HG03139 (cell line): ENCODE results near the gene SCUBE3.

ENCODE experiments used
- ATAC-seq: cut with Tn5 transposase; IDR thresholded peaks from one replicate; pipeline ENCODE4 v1.9.1; 2021; ENCODE audit not compliant: unreplicated experiment

The SCUBE3 gene

DNA sequence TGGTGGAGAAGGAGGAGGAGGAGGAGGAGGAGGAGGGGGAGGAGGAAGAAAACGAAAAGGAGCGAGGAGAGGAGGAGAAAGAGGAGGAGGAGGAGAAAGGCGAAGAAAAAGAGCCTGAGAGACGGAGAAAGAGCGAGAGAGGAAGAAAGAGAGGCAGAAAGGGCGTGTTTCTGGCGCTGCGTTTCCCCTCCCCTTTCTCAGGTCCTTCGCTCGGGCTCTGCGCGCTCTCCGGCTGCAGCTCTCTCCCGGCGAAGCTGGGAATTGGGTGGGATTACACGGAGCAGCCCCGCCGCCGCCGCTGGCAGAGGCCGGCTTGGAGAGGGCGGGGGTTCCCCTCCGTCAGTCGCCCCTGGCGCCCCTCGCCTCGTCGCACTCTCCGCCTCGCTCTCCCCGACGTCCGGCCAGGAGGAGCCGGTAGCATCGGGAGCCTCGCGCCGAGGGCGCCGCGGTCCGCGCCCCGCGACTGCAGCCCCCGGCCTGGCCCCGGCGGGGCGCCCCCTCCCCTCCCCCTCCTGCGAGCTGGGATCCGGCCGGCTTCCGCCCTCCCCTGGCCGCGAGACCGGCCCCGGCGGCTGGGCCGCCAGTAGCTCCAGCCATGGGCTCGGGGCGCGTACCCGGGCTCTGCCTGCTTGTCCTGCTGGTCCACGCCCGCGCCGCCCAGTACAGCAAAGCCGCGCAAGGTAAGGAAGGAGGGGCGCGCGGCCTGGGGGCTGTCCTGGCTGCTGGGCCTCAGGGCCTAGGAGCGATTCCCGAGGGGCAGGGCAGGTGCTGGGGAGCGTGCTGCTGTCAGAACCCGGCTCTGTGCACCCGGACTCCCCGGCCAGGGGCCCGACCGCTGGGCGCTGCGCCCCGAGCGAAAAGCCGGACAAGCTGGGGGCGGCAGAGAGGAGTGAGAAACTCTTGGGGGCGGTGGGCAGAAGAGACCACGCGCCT lies at the start of gene SCUBE3:
Gene SCUBE3 (plus strand): TSS at position 133 of the 933 bp plus-strand sequence. CDS start 463 bp downstream, at position 596.
- no peak for ATAC-seq

DNA sequence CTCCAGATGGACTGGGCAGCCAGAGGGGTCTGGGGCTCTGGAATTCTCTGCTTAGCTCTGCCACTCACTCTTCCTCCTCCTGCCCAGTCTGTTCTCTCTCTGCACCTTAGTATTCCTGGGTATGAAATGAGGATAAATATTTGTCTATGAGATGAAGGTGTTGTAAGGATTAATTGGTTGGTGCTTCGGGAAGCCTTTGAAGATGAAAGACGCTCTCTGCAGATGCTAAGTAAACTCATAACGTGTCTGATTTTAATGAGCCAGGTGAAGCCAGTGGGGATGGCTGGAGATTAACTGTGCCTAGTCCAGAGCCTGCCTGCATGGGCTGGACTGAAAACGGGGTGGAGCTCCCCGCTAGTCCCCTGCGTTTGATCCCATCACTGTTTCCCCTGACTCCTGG lies 49.5 kb upstream of the SCUBE3 start:
- ATAC-seq, result no peak

DNA sequence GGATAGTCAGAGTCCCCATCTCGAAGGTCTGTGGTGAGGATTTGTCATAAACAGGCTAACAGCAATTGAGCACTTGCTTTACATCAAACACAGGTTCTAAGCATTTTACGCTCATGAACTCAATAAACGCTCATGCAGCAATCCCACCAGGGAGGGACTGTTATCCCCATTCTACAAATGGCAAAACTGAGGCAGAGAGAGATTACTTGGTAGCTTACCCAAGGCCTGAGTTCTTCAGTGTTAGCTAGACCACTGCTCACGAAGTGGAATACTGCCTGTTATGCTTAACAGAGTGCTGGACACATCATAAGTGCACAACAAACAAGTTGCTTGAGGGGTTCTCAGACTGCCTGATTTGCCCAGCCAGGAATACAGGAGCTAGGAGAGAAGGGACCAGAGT lies 48.9 kb upstream of the SCUBE3 start:
- no peak for ATAC-seq

DNA sequence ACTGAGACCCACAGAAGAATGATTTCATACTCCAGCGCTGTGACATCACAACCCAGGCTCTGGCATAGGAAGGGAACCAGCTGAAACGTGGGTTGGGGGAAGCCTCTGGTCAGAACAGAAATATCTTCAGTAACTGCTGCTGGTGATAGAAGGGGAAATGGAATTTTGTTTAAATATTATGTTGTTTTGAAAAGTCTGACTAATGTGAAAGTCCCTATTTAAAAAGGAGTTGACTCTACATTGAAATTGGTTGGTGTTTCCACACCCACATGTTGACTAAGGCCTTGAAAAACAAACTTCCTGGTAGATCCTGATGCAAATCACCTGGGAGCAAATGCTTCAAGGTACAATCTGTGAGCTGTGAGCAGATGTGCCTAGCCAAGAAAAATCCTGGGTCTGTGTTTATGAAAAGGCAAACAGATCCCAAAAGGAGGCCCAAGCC lies 48.1 kb upstream of the SCUBE3 start:
- ATAC-seq, result no peak

DNA sequence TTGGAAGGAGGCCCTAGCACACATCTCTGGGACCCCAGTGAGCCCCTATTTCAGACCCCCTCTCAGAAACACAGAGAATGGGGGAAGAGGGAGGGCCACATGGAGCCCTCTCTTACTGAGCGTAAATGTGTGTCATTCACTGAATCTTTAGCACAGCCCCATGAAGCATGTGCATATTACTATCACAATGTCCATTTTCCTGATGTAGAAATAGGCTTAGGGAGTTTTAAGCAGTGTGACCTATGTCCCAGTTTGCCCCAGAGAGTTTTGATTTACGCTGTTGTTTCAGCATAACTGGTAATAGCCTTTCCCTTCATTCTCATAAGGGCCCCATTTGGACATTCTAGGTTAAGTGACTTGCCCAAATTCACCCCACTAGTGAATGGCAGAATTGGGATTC lies 47.6 kb upstream of the SCUBE3 start:
- ATAC-seq, result no peak

DNA sequence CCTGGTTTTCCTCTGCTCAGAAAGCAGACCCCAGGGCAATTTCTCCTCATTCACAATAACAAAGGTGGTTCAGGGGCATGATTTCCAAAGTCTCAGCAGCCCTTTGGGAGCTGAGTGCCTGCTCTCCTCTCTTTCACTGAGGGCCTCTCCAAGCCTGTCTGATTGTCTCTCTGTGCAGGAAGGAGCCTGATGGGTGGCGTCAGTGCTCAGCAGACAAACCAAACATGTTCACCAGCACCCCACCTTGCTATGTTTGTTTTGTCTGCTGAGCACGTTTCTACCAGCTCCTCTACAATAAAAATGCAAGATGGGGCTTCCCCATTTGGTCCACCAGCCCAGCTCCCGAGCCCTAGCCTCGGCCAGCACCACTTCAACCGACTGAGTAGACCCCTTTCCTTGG lies 47.2 kb upstream of the SCUBE3 start:
- ATAC-seq, result no peak

DNA sequence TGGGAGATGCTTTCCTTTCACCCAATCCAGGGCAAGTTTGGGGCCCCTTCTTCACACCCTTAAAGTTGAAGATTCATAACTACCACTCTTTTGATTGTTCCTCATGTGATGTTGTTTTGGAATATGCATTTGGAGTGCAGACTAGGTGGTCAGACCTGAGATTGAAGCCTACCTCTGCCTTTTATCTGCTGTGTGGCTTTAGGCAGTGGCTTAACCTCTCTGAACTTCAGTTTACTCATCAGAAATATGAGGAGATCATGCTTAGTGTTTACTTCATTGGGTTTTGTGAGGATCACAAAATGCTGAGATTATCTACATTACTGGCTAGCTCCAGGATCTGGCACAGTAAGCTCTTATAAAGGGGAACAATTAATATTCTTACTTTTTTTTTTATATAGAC lies 46.3 kb upstream of the SCUBE3 start:
- ATAC-seq, result no peak

DNA sequence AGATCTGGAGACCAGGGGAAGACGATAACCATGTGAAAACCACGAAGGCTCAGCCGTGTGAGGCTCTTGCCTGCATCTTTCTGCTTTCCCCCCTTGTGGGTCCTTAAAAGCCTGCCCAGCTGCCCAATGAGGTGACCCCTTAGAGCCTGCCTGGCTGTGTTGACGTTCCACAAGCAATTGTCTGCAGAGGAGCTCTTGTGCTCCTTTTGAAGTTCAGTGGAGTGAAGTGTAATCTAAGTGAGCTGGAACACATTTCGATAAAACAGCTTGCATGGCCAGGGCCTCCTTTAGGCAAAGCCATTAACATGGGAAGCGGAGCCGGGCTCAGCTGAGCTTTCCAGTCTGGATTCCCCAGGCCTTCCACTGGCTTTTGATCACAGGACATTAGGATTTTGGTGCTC lies 45.3 kb upstream of the SCUBE3 start:
- ATAC-seq, result no peak

DNA sequence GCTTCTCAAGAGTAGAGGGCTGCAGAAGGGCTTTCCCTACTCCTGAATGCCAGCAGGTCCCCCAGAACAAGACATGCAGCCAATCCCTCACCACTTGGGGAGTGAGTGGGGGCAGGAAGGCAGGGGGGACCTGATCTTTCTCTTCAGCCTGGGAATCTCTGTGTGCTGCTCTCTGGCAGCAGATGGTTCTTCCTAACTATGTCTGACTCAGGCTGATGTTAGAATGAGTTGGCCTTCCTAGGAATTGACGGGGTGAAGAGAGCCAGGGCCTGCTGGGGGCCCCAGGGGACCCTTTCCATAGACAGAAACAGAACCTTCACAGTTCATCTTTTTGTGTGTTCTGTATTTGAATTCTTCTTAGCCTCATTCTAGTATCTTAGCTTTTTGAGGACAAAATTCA lies 43.6 kb upstream of the SCUBE3 start:
- no peak for ATAC-seq

DNA sequence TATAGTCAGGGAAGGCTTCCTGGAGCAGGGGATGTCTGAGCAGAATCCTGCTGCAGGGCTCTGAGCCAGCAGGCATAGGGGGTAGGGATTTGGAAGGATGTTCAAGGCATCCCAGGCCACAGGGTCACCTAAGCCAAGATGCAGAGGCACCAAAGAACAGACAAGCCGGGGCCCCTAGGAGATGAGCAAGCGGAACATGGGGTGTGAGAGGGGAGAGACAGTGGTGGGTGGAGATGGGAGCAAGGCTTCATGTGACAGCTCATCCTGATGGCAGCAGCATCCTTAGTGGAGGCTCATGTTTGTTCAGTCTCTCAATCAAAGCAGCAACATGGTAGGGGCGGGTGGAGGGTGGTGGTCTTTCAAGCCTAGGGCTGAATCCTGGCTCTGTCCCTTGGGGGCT lies 42.9 kb upstream of the SCUBE3 start:
- ATAC-seq, result no peak

DNA sequence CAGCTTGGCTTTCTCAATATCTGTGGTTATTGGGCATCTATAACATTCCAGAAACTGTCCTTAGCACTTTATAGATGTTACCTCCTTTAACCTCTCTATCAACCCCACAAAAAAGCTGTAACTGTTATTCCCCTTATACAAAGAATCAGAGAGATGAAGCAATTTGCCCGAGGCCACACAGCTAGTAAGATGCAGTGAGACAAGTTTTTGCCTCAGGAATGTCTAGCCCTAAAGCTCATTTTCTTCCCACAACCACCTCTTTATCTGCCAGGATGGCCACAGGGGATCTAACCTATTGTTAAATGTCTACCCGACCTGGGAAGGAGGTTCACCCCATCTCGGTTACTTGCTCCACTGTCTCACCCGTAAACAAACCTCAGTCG lies 40.7 kb upstream of the SCUBE3 start:
- ATAC-seq, result no peak

DNA sequence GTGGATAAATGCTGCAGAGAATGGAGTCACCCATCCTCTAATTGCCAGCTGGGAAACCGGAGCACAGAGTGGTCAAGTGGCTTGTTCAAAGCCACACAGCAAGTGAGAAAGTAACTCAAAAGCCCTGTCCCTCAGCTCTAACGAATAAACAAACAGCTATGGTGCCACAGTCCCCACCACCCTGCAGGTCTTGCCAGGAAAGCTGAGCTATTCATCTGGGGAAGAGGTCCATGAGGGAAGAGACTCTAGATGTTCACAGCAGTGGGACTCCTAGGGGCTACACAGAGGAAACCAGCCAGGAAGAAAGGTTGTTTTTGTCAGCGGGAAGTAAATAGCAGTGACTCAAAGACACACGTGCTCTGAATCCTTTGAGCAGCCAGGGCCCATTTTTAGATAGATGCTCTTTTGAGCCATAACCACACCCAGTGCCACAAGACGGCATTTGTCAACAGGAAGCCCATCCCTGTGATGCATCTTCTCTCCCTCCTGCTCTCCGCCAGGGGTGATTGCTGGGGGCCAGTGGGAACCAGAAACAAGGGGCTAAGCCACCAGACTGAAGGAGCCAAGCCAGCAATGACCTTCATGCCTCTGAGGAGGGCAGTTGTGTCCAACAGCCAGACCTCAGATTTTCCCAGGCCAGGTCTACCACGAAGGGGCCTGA lies 40.2 kb upstream of the SCUBE3 start:
- no peak for ATAC-seq

DNA sequence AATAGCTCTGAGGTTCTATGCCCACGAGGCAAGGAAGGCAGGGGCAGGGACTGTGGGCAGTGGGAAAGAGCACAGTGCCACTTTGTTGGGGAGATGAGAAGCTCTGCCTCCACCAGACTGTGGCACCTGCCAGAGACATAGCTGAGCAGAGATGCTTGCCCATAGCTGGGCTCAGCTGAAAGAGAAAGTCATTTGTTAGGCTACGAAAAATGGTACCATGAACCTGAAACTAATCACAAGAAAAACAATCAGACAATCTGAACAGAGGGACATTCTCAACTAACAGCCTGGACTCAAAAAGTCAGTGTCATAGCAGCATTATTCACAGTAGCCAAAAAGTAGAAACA lies 39.7 kb upstream of the SCUBE3 start:
- no peak for ATAC-seq

DNA sequence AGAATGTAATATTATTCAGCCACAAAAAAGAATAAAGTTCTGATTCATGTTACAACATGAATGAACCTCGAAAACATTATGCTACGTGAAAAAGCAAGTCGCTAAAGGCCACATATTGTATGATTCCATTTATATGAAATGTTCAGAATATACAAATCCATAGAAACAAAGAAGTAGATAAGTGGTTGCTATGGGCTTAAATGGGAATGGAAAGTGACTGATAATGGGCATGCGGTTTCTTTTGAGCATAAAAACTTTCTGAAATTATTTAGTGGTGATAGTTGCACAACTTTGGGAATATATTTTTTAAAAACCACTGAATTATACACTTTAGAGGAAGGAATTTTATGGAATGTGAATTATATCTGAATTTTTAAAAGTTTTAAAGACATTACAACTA lies 39.3 kb upstream of the SCUBE3 start:
- ATAC-seq, result no peak

DNA sequence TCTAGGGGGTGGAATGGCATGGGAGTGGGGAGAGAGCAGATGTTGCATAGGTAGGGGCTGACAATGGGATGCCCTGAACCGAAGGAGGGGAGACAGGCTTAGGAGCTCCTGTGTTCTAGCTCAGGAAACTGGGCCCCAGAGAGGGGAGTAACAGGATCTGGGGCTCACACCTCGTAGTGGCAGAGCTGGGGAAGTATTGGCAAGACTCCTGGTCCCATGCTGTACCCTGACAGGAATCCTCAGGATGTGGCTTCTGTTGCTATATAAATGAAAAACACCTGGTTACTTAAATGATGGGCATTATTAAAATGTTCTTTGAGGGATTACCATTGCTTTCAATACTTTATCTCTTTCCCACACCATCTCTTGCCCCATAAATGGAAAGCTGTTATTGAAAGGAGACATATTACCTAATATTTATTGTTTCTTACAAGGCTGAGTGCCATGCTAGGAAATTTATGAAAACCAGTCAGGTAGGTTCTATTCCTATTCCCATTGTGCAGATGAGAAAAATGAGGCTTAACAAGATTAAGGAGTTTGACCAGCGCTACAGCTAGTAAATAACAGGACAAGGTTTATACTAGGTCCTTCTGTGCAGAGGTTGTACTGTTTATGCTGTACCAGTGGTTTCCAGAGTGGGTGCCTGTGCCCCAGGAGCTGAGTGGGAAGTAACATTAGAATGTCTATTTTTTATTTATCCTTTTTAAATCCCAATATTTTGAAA lies 37.3 kb upstream of the SCUBE3 start:
- ATAC-seq, result no peak

DNA sequence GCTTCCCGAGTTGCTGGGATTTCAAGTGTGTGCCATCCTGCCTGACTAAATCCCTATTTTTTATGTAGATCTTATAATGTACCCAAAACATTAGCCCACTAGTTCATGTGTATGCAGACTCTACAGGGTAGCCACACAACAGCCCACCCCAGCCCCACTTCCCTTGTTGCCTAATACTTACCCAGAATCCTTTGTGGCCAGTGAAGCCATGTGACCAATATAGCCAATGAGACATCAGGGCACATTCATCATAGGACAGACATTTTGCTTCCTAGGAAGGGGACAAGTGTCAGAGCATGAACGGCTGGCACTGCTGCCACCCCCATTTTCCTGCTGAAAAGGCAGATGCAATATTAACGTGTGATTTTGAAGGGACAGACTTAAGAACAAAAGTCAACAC lies 36.6 kb upstream of the SCUBE3 start:
- ATAC-seq, result no peak

DNA sequence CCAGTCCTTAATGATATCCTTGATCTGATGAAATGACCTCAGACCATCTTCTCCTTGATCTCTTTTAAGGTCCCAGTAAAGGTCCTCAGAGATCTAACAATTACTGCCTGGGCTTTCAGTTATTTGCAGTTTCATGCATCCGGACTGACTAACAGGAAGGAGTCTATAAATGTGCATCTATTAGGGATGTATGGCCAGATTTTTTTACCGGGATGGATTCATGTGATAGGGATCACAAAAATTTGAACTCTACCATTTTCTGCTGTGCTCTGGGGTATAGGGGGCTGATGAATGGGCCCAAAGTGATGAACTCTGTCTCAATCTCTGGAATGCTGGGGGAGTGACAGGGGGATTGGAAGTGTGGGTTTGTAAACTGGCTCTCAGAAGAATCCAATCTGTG lies 36.2 kb upstream of the SCUBE3 start:
- no peak for ATAC-seq

DNA sequence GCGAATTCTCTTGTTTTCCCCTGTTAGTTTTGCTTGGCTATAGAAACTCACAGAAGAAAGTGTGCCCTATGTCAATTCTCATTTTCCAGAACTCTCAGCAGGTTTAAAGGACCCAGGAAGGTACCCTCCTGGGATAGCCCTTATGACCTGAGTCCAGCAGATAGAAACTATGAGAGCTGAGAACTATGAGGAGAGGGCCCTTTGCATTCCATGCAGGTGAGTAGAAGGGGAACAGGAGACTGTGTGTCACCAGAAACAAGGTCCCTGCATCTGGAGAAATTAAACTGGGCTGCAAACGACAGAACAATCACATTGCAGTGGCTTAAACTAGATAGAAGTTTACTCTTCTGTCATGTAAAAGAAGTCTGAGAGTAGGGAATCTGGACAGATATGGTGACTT lies 35.7 kb upstream of the SCUBE3 start:
- no peak for ATAC-seq

DNA sequence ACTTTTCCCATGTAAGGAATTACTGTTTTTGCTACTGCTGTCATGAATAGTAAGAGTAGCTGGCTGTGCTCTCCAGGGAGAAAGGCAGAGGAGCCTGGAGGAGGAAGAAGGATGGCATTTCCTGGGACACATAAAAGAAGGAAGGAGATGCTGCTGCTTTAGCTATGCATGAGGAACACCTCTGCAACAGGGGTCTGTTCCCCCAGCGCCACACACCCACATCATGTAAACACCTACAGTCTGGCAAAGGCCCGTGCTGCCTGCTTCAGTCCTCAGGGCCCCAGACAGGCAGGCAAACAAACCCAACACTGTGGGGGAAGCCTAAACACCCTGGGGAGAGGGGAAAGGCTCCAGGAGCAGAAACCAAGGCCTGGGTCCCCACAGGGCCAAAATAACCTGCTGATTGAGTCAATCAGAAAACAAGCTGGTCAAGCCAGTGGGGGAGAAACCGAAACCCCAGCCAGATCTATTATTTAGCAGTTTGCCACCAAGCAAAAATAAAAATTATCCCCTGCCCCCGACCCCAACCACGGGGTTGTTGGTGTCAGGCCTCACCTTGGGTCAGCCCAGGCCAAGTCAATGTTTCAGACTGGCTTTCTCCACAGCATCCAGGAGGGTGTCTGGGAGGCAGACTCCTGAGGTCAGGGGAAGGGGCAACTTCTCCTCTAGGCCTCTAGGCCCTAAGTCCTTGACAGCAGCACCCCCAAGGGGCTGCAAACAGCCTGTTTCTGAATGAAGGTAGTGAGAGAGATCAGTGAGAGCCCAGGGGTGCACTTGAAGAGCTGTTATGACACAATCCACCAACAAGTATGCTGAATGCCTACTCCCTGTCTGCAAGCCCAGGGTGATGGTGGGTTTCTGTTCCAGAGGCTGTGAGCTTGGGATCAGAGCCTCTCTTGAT lies 34.6 kb upstream of the SCUBE3 start:
- ATAC-seq, result no peak

DNA sequence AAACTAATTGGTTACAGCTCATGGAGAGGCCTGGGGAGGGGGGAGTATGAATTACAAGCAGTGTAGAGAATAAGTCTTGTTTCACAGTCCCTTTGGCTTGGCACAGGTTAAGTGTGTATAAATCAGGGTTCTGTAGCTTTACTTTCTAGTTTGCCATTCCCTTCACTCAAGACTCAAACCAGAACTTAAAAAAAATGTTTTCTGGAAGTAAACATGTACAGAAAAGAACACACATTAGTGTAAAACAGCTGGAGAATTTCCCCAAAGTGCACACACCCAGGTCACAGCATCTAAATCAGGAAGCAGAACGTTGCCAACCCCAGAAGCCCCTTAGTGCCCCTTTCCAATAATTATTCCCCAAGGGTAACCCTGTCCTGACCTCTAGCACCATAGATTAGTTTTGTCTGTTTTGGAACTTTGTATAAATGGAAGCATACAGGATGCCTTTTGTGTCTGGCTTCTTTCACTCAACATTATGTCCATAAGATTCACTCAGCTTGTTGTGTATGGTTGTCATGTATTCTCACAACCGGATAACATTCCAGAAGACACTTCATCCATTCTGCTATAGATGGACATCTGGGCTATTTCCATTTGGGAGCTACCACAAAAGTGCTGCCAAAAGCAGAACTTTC lies 33.7 kb upstream of the SCUBE3 start:
- ATAC-seq, result no peak
